Brain microvascular endothelial cell (primary cell): Measurements from ENCODE around the gene HOXA2.

ENCODE experiments used
- DNase-seq: peaks from one replicate; pipeline ENCODE4 v3.0.0-alpha.2; 2020
- H3K27ac ChIP-seq: fragments of 250-450 bp; sonication (Bioruptor Pico); 2 replicates; pipeline ENCODE4 v1.5.1; 2020; ENCODE audit warnings: mild to moderate bottlenecking, moderate library complexity
- H3K27me3 ChIP-seq: fragments of 250-450 bp; sonication (Bioruptor Pico); replicated peaks from 2 replicates; pipeline ENCODE4 v1.5.1; 2020; ENCODE audit warnings: mild to moderate bottlenecking
- H3K36me3 ChIP-seq: fragments of 250-450 bp; sonication (Bioruptor Pico); replicated peaks from 2 replicates; pipeline ENCODE4 v1.5.1; 2020; ENCODE audit warnings: mild to moderate bottlenecking
- H3K4me3 ChIP-seq: 2 replicates; pipeline ENCODE4 v1.5.1; 2011; ENCODE audit warnings: low read depth, mild to moderate bottlenecking, control low read depth, low read length, moderate library complexity
- CTCF ChIP-seq: IDR thresholded peaks from 2 replicates; pipeline ENCODE4 v1.5.1; 2011; ENCODE audit warnings: low read depth, mild to moderate bottlenecking, moderate library complexity, low read length, control low read depth, inconsistent platforms; ENCODE audit errors: missing control alignments
- in situ Hi-C: cut with HindIII; loops from 2 replicates; pipeline ENCODE4 v1.10.0; 2017; ENCODE audit warnings: low sequenced_read_pairs, low pct_ligation_motif_present

HOXA2 gene

GRCh38 chr7:27138472-27138871 is 36.0 kb upstream of the HOXA2 start:
- in situ Hi-C loops, result no loop called here
- peaks cover 97% of the 10 kb centered on the region for H3K27me3 ChIP-seq
- no peak overlapping the region for H3K27ac ChIP-seq
- no peak for DNase-seq
- H3K4me3 ChIP-seq, result no peak overlapping the region
- TF ChIP-seq CTCF, result no peak
- no peaks in the 10 kb centered on the region for H3K36me3 ChIP-seq

GRCh38 chr7:27137640-27138315 is 35.3 kb upstream of the HOXA2 start:
- in situ Hi-C loops, result no loop called here
- Histone ChIP-seq H3K4me3 (no peak overlapping the region), H3K27me3 (peaks cover 97% of the 10 kb centered on the region), H3K27ac (no peak overlapping the region), H3K36me3 (no peaks in the 10 kb centered on the region)
- no peak for TF ChIP-seq CTCF
- no peak for DNase-seq

- no peak for TF ChIP-seq CTCF
- in situ Hi-C loops, result no loop called here
- Histone ChIP-seq H3K4me3 (no peak overlapping the region), H3K27me3 (peaks cover 99% of the 10 kb centered on the region), H3K27ac (no peak overlapping the region), H3K36me3 (no peaks in the 10 kb centered on the region)
- DNase-seq, result no peak
Observed at GRCh38 chr7:27134392-27134791, 31.9 kb upstream of the HOXA2 start.

- no peak overlapping the region for H3K27ac ChIP-seq
Observed at GRCh38 chr7:27133409-27134231, 31.1 kb upstream of the HOXA2 start.

GRCh38 chr7:27132978-27133377 is 30.5 kb upstream of the HOXA2 start:
- in situ Hi-C loops, result no loop called here
- DNase-seq, result no peak
- no peak overlapping the region for H3K4me3 ChIP-seq
- H3K27ac ChIP-seq, result no peak overlapping the region
- H3K27me3 ChIP-seq, result peaks cover 99% of the 10 kb centered on the region
- no peaks in the 10 kb centered on the region for H3K36me3 ChIP-seq
- TF ChIP-seq CTCF, result no peak

More at GRCh38 chr7:27133409-27134231, 31.1 kb upstream of the HOXA2 start:
- in situ Hi-C loops, result no loop called here
- TF ChIP-seq CTCF, result no peak
- no peak for DNase-seq
- Histone ChIP-seq H3K4me3 (no peak overlapping the region), H3K27me3 (peaks cover 99% of the 10 kb centered on the region), H3K36me3 (no peaks in the 10 kb centered on the region)
